CD4-positive, alpha-beta T cell treated with Interleukin-15 for 4 hours (primary cell): ENCODE measurements around the gene FTHL17.

ENCODE experiments used
- DNase-seq: peaks from one replicate; pipeline ENCODE4 v3.0.0-alpha.2; 2020; ENCODE audit warnings: low spot score

Gene FTHL17

DNA sequence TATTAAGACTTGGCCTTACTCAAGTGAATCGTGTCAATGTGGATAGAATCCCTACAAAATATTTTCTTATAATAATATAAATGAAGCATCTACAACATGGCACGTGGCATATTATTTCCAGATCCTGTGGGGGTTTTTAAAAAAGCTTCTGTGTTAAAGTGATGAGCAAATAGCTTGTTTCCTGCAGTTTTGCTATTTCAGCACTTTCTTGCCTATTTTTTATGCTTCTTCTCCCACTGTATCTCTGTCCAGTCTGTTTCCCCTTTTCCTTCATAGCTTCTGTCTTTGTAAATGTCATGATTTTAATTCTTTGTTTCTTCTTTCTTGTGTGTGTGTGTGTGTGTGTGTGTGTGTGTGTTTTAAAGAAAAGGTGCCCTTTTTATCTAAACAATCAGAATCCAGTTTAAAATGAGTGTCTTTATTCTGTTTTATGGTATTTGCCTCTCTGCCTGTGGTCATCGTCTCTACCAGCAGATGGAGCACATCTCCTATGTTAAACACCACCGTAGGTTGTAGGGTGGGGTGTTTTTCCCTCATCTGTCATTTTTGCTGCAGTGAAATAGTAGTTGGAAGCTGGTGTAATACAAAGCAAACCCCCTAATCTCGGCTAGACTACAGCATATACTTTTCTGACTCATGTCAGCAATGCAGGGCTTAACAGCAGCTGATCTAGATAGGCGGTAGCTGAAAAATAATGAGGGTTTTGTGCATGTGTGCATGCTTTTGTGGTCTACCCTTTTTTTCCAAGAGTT is 33.1 kb downstream of the FTHL17 start:
- DNase-seq, result peak; percentile 1

DNA sequence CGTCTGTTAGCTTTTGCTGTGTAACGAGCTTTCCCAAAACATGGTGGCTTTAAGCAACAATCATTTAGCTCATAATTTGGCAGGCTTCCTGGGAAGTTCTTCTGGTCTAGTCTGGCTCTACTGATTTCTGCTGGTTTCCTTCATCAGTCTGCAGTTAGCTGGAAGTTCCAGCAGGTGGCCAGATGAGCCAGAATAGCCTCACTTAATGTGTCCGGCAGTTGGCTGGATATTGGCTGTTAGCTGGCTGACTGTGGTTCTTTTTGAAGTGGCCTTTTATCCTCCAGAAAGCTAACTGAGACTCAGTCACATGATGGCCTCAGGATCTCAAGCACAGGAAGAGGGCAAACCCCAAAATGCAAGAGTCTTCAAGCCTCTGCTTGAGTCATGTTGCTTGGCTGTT is 34.9 kb downstream of the FTHL17 start:
- no peak for DNase-seq

DNA sequence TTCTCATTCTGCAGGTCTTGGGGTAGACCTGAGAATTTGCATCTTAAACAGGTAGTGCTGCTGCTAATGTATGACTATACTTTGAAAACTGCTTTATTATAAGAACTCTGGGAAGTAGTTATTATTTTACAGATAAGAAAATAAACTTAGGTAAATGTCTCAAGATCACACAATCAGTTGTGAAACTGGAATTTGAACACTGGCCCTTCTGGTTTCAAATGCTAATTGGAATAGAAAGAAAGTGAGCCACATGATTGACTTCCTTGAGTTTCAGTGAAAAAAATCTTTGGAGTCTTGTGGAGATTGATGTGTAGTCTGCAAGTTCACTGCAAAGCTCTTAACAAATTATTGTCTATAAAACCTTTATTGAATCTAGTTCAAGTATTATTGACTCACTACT is 44.5 kb downstream of the FTHL17 start:
- DNase-seq, result no peak

- DNase-seq, result no peak
These were observed 47.0 kb downstream of the FTHL17 start for GRCh38 chrX:31024866-31025265.

DNA sequence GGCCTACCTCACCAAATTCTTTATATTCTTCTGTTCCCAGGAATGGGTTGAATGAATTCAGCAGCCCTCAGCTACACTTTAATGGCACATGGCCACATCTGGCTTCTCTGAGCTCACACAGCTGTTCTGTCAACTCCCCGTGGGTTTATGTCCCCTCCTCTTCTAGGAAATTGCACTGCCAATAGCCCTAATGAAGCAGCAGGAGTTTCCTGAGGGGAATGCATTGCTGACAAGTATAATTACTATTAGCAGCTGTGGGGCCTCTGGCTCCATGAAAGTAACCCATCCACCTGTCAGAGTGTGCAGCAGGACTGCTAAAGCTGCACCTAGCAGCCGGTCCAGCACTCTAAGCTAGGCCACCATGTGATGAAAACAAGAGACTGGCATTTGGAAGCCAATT is 50.3 kb downstream of the FTHL17 start:
- no peak for DNase-seq
